H1 (cell line): ENCODE results near the gene PLCB1. TPM values are rescaled to one million over a fixed set of nuclear protein-coding genes. Genes with fewer than 3 reads are reported as not detected.

Experiments
- CTCF ChIA-PET: fragments of 300-600 bp; sonication (Branson Sonifier 250); formaldehyde crosslinking; loops from one replicate; lab custom pipeline; 2021; ENCODE audit not compliant: partially characterized antibody; lab: Charles Lee
- POLR2A ChIA-PET: fragments of 300-600 bp; sonication (Branson Sonifier 250); formaldehyde crosslinking; loops from one replicate; lab custom pipeline; 2021; ENCODE audit warnings: inconsistent platforms; ENCODE audit not compliant: partially characterized antibody; lab: Charles Lee
- DNase-seq, 2 experiments: peaks; one replicate each; pipeline versions ENCODE4 v3.0.0 to v3.0.0-alpha.2; 2010 to 2022; ENCODE audit warnings: low spot score in 2 of 2, low read depth in 1 of 2, mixed read lengths in 1 of 2
- FAIRE-seq: peaks from 2 replicates; lab custom pipeline; 2011; peaks lifted over from hg19 to GRCh38; lab: Jason Lieb, UNC
- H2AFZ ChIP-seq: 2 replicates; pipeline ENCODE4 v1.8.1; 2012; ENCODE audit warnings: low read length, inconsistent platforms
- H2AK5ac ChIP-seq: 2 replicates; pipeline ENCODE4 v1.6.1; 2013; ENCODE audit warnings: low read depth, low read length
- H2BK120ac ChIP-seq: replicated peaks from 2 replicates; pipeline ENCODE3; 2013; ENCODE audit warnings: low read depth, low read length, inconsistent platforms
- H2BK12ac ChIP-seq: 2 replicates; pipeline ENCODE4 v1.6.1; 2013; ENCODE audit warnings: low read depth, low read length
- H2BK15ac ChIP-seq: 2 replicates; pipeline ENCODE4 v1.6.1; 2013; ENCODE audit warnings: low read length
- H2BK20ac ChIP-seq: 2 replicates; pipeline ENCODE4 v1.6.1; 2013; ENCODE audit warnings: low read length
- H2BK5ac ChIP-seq: 2 replicates; pipeline ENCODE4 v1.6.1; 2013; ENCODE audit warnings: low read depth, low read length
- H3K14ac ChIP-seq: 2 replicates; pipeline ENCODE4 v1.6.1; 2013; ENCODE audit warnings: inconsistent platforms; ENCODE audit not compliant: insufficient read length
- H3K18ac ChIP-seq: 2 replicates; pipeline ENCODE4 v1.6.1; 2013; ENCODE audit warnings: low read length; ENCODE audit errors: extremely low read depth
- H3K23ac ChIP-seq: 2 replicates; pipeline ENCODE4 v1.6.1; 2013; ENCODE audit warnings: inconsistent platforms; ENCODE audit not compliant: insufficient read length
- H3K23me2 ChIP-seq: 2 replicates; pipeline ENCODE4 v1.6.1; 2013; ENCODE audit warnings: low read depth, low read length
- H3K27ac ChIP-seq: 2 replicates; pipeline ENCODE4 v1.6.1; 2011; ENCODE audit warnings: low read depth, low read length, inconsistent platforms
- H3K27me3 ChIP-seq, 4 experiments: replicated peaks in 1 of 4; 1 replicate in 1 of 4; 2 replicates in 3 of 4; pipeline versions ENCODE4 v1.6.1 to v1.8.1; 2011 to 2013; ENCODE audit warnings: low read length in 3 of 4, mild to moderate bottlenecking in 3 of 4, inconsistent platforms in 2 of 4, mixed read lengths in 2 of 4, moderate library complexity in 1 of 4; ENCODE audit not compliant: control insufficient read depth in 3 of 4, insufficient read depth in 3 of 4; ENCODE audit errors: extremely low read depth in 1 of 4
- H3K36me3 ChIP-seq, 4 experiments: 2 replicates each; pipeline versions ENCODE4 v1.6.1 to v1.8.1; 2011 to 2013; ENCODE audit warnings: mild to moderate bottlenecking in 4 of 4, low read length in 3 of 4, moderate library complexity in 2 of 4, control low read depth in 1 of 4, inconsistent platforms in 1 of 4; ENCODE audit not compliant: insufficient read depth in 4 of 4, control insufficient read depth in 2 of 4
- H3K4ac ChIP-seq: replicated peaks from 2 replicates; pipeline ENCODE3; 2013; ENCODE audit warnings: low read length, low read depth, mixed read lengths, inconsistent platforms; ENCODE audit not compliant: insufficient read length
- H3K4me1 ChIP-seq, 4 experiments: replicated peaks in 1 of 4; 1 replicate in 1 of 4; 2 replicates in 3 of 4; pipeline versions ENCODE4 v1.6.1 to v1.8.1; 2011 to 2013; ENCODE audit warnings: low read length in 3 of 4, inconsistent platforms in 2 of 4, mixed read lengths in 1 of 4; ENCODE audit not compliant: insufficient read depth in 4 of 4, control insufficient read depth in 3 of 4
- H3K4me2 ChIP-seq, 2 experiments: 2 replicates each; pipeline versions ENCODE4 v1.6.1 to v1.8.1; 2011 to 2013; ENCODE audit warnings: low read depth in 2 of 2, low read length in 2 of 2, control low read depth in 1 of 2, inconsistent platforms in 1 of 2, mild to moderate bottlenecking in 1 of 2; ENCODE audit not compliant: insufficient read depth in 1 of 2
- H3K4me3 ChIP-seq, 4 experiments: fragments of 200-600, 300-600 bp in 1 of 4; sonication (generic), shearing (Covaris generic), sonication (Bioruptor Twin) in 1 of 4; 2 replicates each; pipeline versions ENCODE4 v1.5.1 to v1.8.1; 2011 to 2016; ENCODE audit warnings: low read length in 4 of 4, low read depth in 3 of 4, control low read depth in 2 of 4, inconsistent platforms in 2 of 4, mild to moderate bottlenecking in 2 of 4, mixed read lengths in 1 of 4, moderate library complexity in 1 of 4; ENCODE audit not compliant: insufficient read depth in 2 of 4; ENCODE audit errors: extremely low read depth in 1 of 4
- H3K56ac ChIP-seq: replicated peaks from 2 replicates; pipeline ENCODE3; 2013; ENCODE audit warnings: low read depth, mild to moderate bottlenecking, mixed read lengths, low read length, inconsistent platforms; ENCODE audit not compliant: insufficient read length
- H3K79me1 ChIP-seq: 2 replicates; pipeline ENCODE4 v1.6.1; 2013; ENCODE audit warnings: low read depth, low read length, control low read depth
- H3K79me2 ChIP-seq, 2 experiments: 2 replicates each; pipeline versions ENCODE4 v1.6.1 to v1.8.1; 2012 to 2013; ENCODE audit warnings: low read length in 2 of 2, mild to moderate bottlenecking in 2 of 2, inconsistent platforms in 1 of 2; ENCODE audit not compliant: insufficient read depth in 2 of 2, control insufficient read depth in 1 of 2
- H3K9ac ChIP-seq, 4 experiments: replicated peaks in 1 of 4; 1 replicate in 1 of 4; 2 replicates in 3 of 4; pipeline versions ENCODE4 v1.6.1 to v1.8.1; 2011 to 2013; ENCODE audit warnings: low read depth in 3 of 4, low read length in 3 of 4, control low read depth in 2 of 4, mild to moderate bottlenecking in 2 of 4, moderate library complexity in 2 of 4, inconsistent platforms in 1 of 4; ENCODE audit errors: extremely low read depth in 1 of 4
- H3K9me3 ChIP-seq, 2 experiments: 2 replicates each; pipeline versions ENCODE4 v1.6.1 to v1.8.1; 2012 to 2013; ENCODE audit warnings: mild to moderate bottlenecking in 2 of 2, moderate library complexity in 2 of 2, control low read depth in 1 of 2, inconsistent platforms in 1 of 2, low read depth in 1 of 2, low read length in 1 of 2, mixed read lengths in 1 of 2; ENCODE audit not compliant: insufficient read depth in 2 of 2
- H4K20me1 ChIP-seq, 2 experiments: replicated peaks in 1 of 2; 2 replicates each; pipeline versions ENCODE3 to v1.8.1; 2011 to 2013; ENCODE audit warnings: inconsistent platforms in 2 of 2, low read length in 2 of 2, mild to moderate bottlenecking in 1 of 2; ENCODE audit not compliant: insufficient read depth in 2 of 2, control insufficient read depth in 1 of 2
- H4K5ac ChIP-seq: 2 replicates; pipeline ENCODE4 v1.6.1; 2013; ENCODE audit warnings: low read length, low read depth, mixed read lengths, inconsistent platforms; ENCODE audit not compliant: insufficient read length
- H4K8ac ChIP-seq: 2 replicates; pipeline ENCODE4 v1.8.0; 2013; ENCODE audit warnings: mild to moderate bottlenecking, moderate library complexity, low read length, inconsistent platforms; ENCODE audit not compliant: insufficient read depth; ENCODE audit errors: extremely low read depth
- H4K91ac ChIP-seq: replicated peaks from 2 replicates; pipeline ENCODE3; 2013; ENCODE audit warnings: low read length, mixed read lengths, inconsistent platforms; ENCODE audit not compliant: insufficient read length
- ATF2 ChIP-seq: IDR thresholded peaks from 2 replicates; pipeline ENCODE4 v1.6.1; 2012; ENCODE audit warnings: low read length, inconsistent platforms
- BCL11A ChIP-seq, 2 experiments: IDR thresholded peaks; one replicate each; pipeline ENCODE4 v1.6.1; 2011; ENCODE audit warnings: low read depth in 2 of 2, low read length in 2 of 2, mild to moderate bottlenecking in 2 of 2
- GTF2F1 ChIP-seq: IDR thresholded peaks from 2 replicates; pipeline ENCODE4 v1.6.1; 2012; ENCODE audit warnings: low read depth, low read length, improper control_type of control experiment, borderline replicate concordance
- HDAC6 ChIP-seq: IDR thresholded peaks from one replicate; pipeline ENCODE4 v1.7.1; 2012; ENCODE audit warnings: low read depth, mild to moderate bottlenecking, inconsistent platforms, low read length, moderate library complexity
- JUN ChIP-seq: IDR thresholded peaks from 2 replicates; pipeline ENCODE4 v1.6.1; 2011; ENCODE audit warnings: low read depth, mild to moderate bottlenecking, improper control_type of control experiment, low read length
- KDM4A ChIP-seq: IDR thresholded peaks from one replicate; pipeline ENCODE4 v1.7.1; 2012; ENCODE audit warnings: low read depth, mild to moderate bottlenecking, moderate library complexity, low read length, inconsistent platforms; ENCODE audit not compliant: severe bottlenecking
- MAX ChIP-seq: IDR thresholded peaks from 2 replicates; pipeline ENCODE4 v1.6.1; 2012; ENCODE audit warnings: inconsistent platforms
- NANOG ChIP-seq: IDR thresholded peaks from 2 replicates; pipeline ENCODE4 v1.6.1; 2011; ENCODE audit warnings: low read length, low read depth, mild to moderate bottlenecking, inconsistent platforms; ENCODE audit not compliant: insufficient read depth, poor library complexity, severe bottlenecking
- POLR2A ChIP-seq, 2 experiments: IDR thresholded peaks; 1 replicate in 1 of 2; 2 replicates in 1 of 2; pipeline ENCODE4 v1.6.1; 2011; ENCODE audit warnings: low read depth in 2 of 2, low read length in 2 of 2, mild to moderate bottlenecking in 2 of 2; ENCODE audit errors: control extremely low read depth in 1 of 2
- SAP30 ChIP-seq: fragments of 300-600 bp; sonication (generic); IDR thresholded peaks from 2 replicates; pipeline ENCODE4 v1.7.1; 2012; ENCODE audit warnings: low read length, moderate library complexity, mild to moderate bottlenecking, inconsistent platforms; ENCODE audit not compliant: insufficient read depth, insufficient replicate concordance
- SIN3A ChIP-seq, 2 experiments: IDR thresholded peaks in 1 of 2; conservative IDR thresholded peaks in 1 of 2; 2 replicates each; pipeline ENCODE4 v1.6.1; 2011 to 2012; ENCODE audit warnings: low read length in 2 of 2, improper control_type of control experiment in 1 of 2, low read depth in 1 of 2, mild to moderate bottlenecking in 1 of 2
- TAF7 ChIP-seq: optimal IDR thresholded peaks from 2 replicates; pipeline ENCODE3; 2011; ENCODE audit warnings: low read depth, mild to moderate bottlenecking, inconsistent platforms, low read length, moderate library complexity, borderline replicate concordance
- WGBS, 2 experiments: shearing (Covaris generic) in 1 of 2; methylation state at CpG; one replicate each; pipeline versions ENCODE4 v1.1.6 to v1.1.7; 2013 to 2015; ENCODE audit warnings: low lambda C conversion rate in 2 of 2, mixed read lengths in 2 of 2, inconsistent platforms in 1 of 2, low coverage in 1 of 2, missing lambda C conversion rate in 1 of 2; ENCODE audit not compliant: insufficient replicate concordance in 2 of 2, insufficient coverage in 1 of 2, insufficient read length in 1 of 2; ENCODE audit errors: extremely low coverage in 1 of 2, missing lambda C conversion rate in 1 of 2; 5-methylcytosine and 5-hydroxymethylcytosine counted together
- polyA plus RNA-seq, 7 experiments: library from polyadenylated mRNA; depleted of rRNA in 3 of 7; stranded (reverse) in 5 of 7; unstranded in 2 of 7; fragments of >200 nt in 5 of 7; fragments of 200-250 nt in 2 of 7; gene quantifications; 1 replicate in 5 of 7; 2 replicates in 1 of 7; 4 replicates in 1 of 7; pipeline versions ENCODE4 v1.2.1 to v1.2.3, GENCODE V29; 2011 to 2013; ENCODE audit warnings: missing spikeins in 2 of 7, mixed read lengths in 2 of 7
- total RNA-seq: library from RNA; stranded (reverse); fragmentation: NEBNext Ultra II Directional; extraction: Animal tissue kit (Norgen Biotek cat#: 25700); gene quantifications from 2 replicates; pipeline ENCODE4 v1.2.1, GENCODE V29; 2021

Gene PLCB1
- total and polyA plus RNA-seq, 2 of the 8 experiments (the other 6 are each of a cell fraction or from before 2014, with no cell fraction given) = 2.6 to 9.1 TPM

GRCh38 chr20:8787090-8787489 lies 655.0 kb downstream of the PLCB1 start:
- H2BK5ac ChIP-seq = no peak overlapping the region
- H3K9me3 ChIP-seq = no peaks in the 10 kb centered on the region
- H3K27me3 ChIP-seq = no peaks in the 10 kb centered on the region
- H3K18ac ChIP-seq = no peak overlapping the region
- WGBS, 2 experiments = 74% methylated on average over 3 of the region's 3 CpGs; no CpG with 5 or more reads in 1 of the 2 experiments
- H3K79me2 ChIP-seq = no peaks in the 10 kb centered on the region
- no peaks in the 10 kb centered on the region for H3K36me3 ChIP-seq
- no peaks in the 10 kb centered on the region for H3K79me1 ChIP-seq
- no peak overlapping the region for H3K4ac ChIP-seq
- FAIRE-seq = no peak
- H3K23ac ChIP-seq = no peak overlapping the region
- H2BK15ac ChIP-seq = no peak overlapping the region
- no peak overlapping the region for H3K9ac ChIP-seq
- H4K5ac ChIP-seq = no peak overlapping the region
- no peaks in the 10 kb centered on the region for H4K20me1 ChIP-seq
- no peak overlapping the region for H2BK20ac ChIP-seq
- H3K14ac ChIP-seq = no peak overlapping the region
- ChIA-PET CTCF (interaction anchor here (0.8 to 1.5 kb wide), 2 partner anchors 28 to 606 kb away, joined by 3 to 4 read pairs; no protein-coding TSS in a partner anchor), POLR2A (interaction anchor here (0.6 kb wide), 1 partner anchor 217 kb away, joined by 3 read pairs; no protein-coding TSS in a partner anchor)
- H3K4me3 ChIP-seq = no peak overlapping the region
- no peak overlapping the region for H4K91ac ChIP-seq
- H2AFZ ChIP-seq = no peak overlapping the region
- H3K23me2 ChIP-seq = no peaks in the 10 kb centered on the region
- no peak overlapping the region for H2AK5ac ChIP-seq
- no peak overlapping the region for H2BK120ac ChIP-seq
- no peak overlapping the region for H3K27ac ChIP-seq
- DNase-seq = no peak
- H4K8ac ChIP-seq = peak overlapping the region; percentile 41; the same call in 1 of the 2 replicates
- H3K56ac ChIP-seq = no peak overlapping the region
- H3K4me2 ChIP-seq = no peak overlapping the region
- no peaks in the 10 kb centered on the region; a peak in 2 of 7 replicates for H3K4me1 ChIP-seq
- H2BK12ac ChIP-seq = no peak overlapping the region
- TF ChIP-seq GTF2F1 (no peak), POLR2A (IDR thresholded peaks at IDR 0.05; ENCODE audit: control extremely low read depth in 1 of 2, low read depth in 2 of 2, low read length in 2 of 2) (no peak), TAF7 (no peak), KDM4A (no peak), SAP30 (no peak), JUN (no peak), MAX (no peak), NANOG (no peak), HDAC6 (no peak), SIN3A (conservative IDR thresholded peaks at IDR 0.05 in 1 of 2, IDR thresholded peaks at IDR 0.05 in 1 of 2; ENCODE audit: low read depth in 1 of 2, low read length in 2 of 2) (no peak), BCL11A (IDR thresholded peaks at IDR 0.05; ENCODE audit: low read depth in 2 of 2, low read length in 2 of 2) (no peak), ATF2 (no peak)
